Lower lobe of right lung (tissue), 2 donors: ENCODE data around the gene ZIC1. TPM values are rescaled to one million over a fixed set of nuclear protein-coding genes. Genes with fewer than 3 reads are reported as not detected.

Experiments
- ATAC-seq, 2 donors: fragments of 200-7000 bp; cut with Tn5 transposase; one replicate each; pipeline ENCODE4 v1.9.1; 2020 to 2022; ENCODE audit warnings: mild to moderate bottlenecking in 2 of 2, moderate library complexity in 2 of 2
- DNase-seq: peaks from one replicate; pipeline ENCODE4 v3.0.0-alpha.2; 2020
- H3K27ac ChIP-seq: fragments of 200-600 bp; one replicate; pipeline ENCODE4 v1.8.0; 2022
- H3K27me3 ChIP-seq: fragments of 200-600 bp; one replicate; pipeline ENCODE4 v1.8.0; 2022; ENCODE audit warnings: low read depth
- H3K36me3 ChIP-seq: fragments of 200-600 bp; one replicate; pipeline ENCODE4 v1.8.0; 2022; ENCODE audit warnings: mild to moderate bottlenecking
- H3K4me1 ChIP-seq: fragments of 200-600 bp; one replicate; pipeline ENCODE4 v1.8.0; 2022
- H3K4me3 ChIP-seq: fragments of 200-600 bp; one replicate; pipeline ENCODE4 v1.8.0; 2022; ENCODE audit warnings: mild to moderate bottlenecking
- H3K9me3 ChIP-seq: fragments of 200-600 bp; one replicate; pipeline ENCODE4 v1.8.0; 2022
- intact Hi-C: fragments of 100-400 bp; cut with DNase I; formaldehyde crosslinking; loops from one replicate; pipeline ENCODE4 v1.11.0; 2022
- total RNA-seq: library from RNA; stranded (reverse); fragmentation: NEBNext Ultra II Directional; extraction: Animal tissue kit (Norgen Biotek cat#: 25700); gene quantifications from one replicate; pipeline ENCODE4 v1.2.1, GENCODE V29; 2021
- TF ChIP-seq, protein P1 (sequence below): fragments of 200-600 bp; IDR thresholded peaks from one replicate; pipeline ENCODE4 v1.8.0; 2022; ENCODE audit warnings: antibody characterized with exemption, mild to moderate bottlenecking
- donor health status: DM: no; HTN: yes; CAD: no; lungs with severe emphysema.

Gene ZIC1
- total RNA-seq, 1 donor from 2014 or later, result not detected

DNA sequence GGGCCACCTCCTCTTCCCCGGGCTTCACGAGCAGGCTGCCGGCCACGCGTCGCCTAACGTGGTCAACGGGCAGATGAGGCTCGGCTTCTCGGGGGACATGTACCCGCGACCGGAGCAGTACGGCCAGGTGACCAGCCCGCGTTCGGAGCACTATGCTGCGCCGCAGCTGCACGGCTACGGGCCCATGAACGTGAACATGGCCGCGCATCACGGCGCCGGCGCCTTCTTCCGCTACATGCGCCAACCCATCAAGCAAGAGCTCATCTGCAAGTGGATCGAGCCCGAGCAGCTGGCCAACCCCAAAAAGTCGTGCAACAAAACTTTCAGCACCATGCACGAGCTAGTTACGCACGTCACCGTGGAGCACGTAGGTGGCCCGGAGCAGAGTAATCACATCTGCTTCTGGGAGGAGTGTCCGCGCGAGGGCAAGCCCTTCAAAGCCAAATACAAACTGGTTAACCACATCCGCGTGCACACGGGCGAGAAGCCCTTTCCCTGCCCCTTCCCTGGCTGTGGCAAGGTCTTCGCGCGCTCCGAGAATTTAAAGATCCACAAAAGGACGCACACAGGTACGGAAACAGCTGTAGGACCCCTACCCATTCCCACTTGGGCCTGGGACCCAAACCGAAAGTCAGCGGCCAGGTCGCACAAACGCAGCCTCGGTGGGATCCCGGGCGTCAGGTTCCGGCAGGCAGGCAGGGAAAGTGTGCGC lies 1.5 kb downstream of the ZIC1 start:
- Histone ChIP-seq H3K4me3 (peak overlapping the region; percentile 39), H3K27ac (no peak overlapping the region), H3K4me1 (peaks cover 33% of the 10 kb centered on the region), H3K9me3 (no peaks in the 10 kb centered on the region), H3K36me3 (no peaks in the 10 kb centered on the region), H3K27me3 (peaks cover 99% of the 10 kb centered on the region)
- intact Hi-C loops, result no loop called here
- ATAC-seq (no peak), DNase-seq (no peak)
- TF ChIP-seq, protein P1, sequence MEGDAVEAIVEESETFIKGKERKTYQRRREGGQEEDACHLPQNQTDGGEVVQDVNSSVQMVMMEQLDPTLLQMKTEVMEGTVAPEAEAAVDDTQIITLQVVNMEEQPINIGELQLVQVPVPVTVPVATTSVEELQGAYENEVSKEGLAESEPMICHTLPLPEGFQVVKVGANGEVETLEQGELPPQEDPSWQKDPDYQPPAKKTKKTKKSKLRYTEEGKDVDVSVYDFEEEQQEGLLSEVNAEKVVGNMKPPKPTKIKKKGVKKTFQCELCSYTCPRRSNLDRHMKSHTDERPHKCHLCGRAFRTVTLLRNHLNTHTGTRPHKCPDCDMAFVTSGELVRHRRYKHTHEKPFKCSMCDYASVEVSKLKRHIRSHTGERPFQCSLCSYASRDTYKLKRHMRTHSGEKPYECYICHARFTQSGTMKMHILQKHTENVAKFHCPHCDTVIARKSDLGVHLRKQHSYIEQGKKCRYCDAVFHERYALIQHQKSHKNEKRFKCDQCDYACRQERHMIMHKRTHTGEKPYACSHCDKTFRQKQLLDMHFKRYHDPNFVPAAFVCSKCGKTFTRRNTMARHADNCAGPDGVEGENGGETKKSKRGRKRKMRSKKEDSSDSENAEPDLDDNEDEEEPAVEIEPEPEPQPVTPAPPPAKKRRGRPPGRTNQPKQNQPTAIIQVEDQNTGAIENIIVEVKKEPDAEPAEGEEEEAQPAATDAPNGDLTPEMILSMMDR, result no peak

DNA sequence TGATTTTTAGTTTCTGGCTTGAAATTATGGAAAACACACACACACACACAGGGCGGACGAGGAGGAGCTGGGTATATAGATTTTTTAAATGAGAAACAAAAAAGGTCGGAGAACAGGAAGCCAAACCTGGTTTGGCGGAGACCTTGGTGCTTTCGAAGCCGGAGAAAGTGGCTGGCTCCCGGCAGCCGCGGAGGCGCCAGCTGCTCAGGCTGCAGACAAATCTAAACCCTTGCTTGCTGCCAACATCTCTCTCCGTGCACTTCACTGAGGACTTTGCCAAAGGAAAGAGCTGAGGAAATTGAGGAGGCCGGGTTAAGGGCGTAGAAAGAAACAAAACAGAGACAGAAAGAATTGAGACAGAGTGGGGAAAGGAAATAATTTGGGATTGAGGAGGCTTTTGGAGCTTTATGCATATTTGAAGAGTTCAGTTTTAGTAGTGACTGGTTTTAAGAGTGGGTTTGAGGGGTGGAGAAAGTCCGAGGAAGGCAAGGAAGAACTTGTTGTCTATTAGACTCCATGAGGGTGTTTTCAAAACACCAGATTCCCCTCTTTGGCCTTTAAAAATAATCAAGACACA lies 2.2 kb downstream of the ZIC1 start:
- H3K27me3 ChIP-seq, result peaks cover 99% of the 10 kb centered on the region
- H3K4me3 ChIP-seq, result peak overlapping the region; percentile 39
- no peak overlapping the region for H3K27ac ChIP-seq
- H3K36me3 ChIP-seq, result no peaks in the 10 kb centered on the region
- no peak for DNase-seq
- no peak for ATAC-seq
- no peaks in the 10 kb centered on the region for H3K9me3 ChIP-seq
- TF ChIP-seq, protein P1, result no peak
- H3K4me1 ChIP-seq, result peaks cover 33% of the 10 kb centered on the region
- intact Hi-C loops, result no loop called here

DNA sequence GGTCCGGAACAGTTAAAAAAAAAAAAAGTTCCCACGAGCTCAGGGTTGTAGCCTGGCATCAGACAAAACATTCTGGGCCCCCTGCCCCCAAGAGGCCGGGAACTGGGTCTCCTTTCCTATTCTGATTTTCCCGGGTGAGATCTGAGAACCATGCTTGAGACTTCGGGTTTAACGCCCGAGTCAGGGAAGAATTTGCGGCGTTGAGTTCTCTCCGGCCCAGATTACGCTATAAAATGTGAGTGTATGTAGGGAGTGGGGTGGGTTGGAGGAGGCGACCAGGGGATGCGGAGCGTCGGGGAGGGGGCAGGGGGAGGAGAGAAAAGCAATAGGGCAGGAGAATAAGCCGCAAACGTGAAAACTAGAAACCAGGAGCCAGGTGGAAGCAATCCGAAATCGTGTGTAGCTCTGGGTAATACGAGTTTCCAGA lies 2.7 kb downstream of the ZIC1 start:
- intact Hi-C loops, result no loop called here
- no peaks in the 10 kb centered on the region for H3K9me3 ChIP-seq

DNA sequence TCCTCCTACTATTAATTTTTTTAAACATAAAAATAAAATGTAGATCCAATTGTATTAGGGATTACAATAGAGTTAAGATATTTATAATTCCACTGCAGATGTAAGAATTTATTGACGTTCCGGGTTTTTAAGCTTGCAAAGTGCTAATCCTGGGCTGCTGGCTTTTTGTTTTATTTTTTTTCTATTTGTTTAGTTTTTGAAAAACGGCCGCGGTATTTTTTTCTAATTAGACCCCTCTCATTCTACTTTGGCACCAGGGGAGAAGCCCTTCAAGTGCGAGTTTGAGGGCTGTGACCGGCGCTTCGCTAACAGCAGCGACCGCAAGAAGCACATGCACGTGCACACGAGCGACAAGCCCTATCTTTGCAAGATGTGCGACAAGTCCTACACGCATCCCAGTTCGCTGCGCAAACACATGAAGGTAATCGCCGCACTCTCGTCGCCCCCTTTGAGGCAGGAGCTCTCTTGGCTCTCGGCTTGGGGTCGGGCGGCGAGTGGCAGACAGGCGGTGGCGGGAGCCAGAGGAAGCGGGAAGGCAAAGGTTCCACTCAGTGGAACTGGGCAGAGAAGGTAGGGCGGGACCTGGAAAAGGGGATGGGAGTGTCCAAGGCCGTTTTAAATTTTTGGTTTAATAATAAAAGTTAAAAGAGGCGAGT lies 3.2 kb downstream of the ZIC1 start:
- H3K4me3 ChIP-seq, result no peak overlapping the region
- H3K27me3 ChIP-seq, result peaks cover 98% of the 10 kb centered on the region
- intact Hi-C loops, result no loop called here
- TF ChIP-seq, protein P1, result no peak
- no peaks in the 10 kb centered on the region for H3K36me3 ChIP-seq
- peaks cover 30% of the 10 kb centered on the region for H3K4me1 ChIP-seq
- no peak overlapping the region for H3K27ac ChIP-seq
- ATAC-seq (no peak), DNase-seq (no peak)
- H3K9me3 ChIP-seq, result no peaks in the 10 kb centered on the region

More for the DNA sequence above, 2.7 kb downstream of the ZIC1 start:
- Histone ChIP-seq H3K36me3 (no peaks in the 10 kb centered on the region), H3K4me1 (peaks cover 33% of the 10 kb centered on the region), H3K27me3 (peaks cover 99% of the 10 kb centered on the region), H3K4me3 (no peak overlapping the region), H3K27ac (no peak overlapping the region)
- DNase-seq (no peak), ATAC-seq (no peak)
- TF ChIP-seq, protein P1, result no peak

DNA sequence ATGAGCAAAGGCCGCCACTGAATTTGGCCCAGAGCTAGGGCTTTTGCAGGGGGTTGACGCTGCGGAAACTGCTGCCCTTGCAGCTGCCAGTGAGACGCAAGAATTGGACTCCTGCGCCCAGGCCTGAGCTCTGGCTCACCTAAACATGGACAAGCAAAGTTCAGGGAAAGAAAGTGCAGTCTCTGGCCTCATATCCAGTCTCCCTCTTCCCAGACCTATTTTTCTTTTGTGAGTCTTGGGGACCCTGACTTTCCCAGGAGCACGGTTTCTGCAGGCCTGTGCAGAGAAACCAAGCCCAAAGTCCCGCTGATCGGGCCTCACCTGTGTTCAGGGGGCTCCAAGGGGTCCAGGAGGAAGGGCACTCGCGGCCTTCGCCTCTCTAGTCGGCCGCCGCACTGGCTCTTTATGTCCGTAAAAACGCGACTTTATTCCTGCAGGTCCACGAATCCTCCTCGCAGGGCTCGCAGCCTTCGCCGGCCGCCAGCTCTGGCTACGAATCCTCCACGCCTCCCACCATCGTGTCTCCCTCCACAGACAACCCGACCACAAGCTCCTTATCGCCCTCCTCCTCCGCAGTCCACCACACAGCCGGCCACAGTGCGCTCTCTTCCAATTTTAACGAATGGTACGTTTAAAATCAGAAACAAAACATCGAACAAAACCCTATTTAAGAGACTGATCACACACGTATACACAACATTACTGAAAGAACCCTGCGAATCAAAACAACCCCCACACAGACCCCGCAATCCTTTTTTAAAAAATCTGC lies 3.9 kb downstream of the ZIC1 start:
- ATAC-seq, result no peak
- H3K4me1 ChIP-seq, result peaks cover 29% of the 10 kb centered on the region
- H3K9me3 ChIP-seq, result no peaks in the 10 kb centered on the region

More for the DNA sequence above, 3.9 kb downstream of the ZIC1 start:
- Histone ChIP-seq H3K4me3 (peak overlapping the region; percentile 32), H3K27ac (no peak overlapping the region), H3K27me3 (peaks cover 98% of the 10 kb centered on the region), H3K36me3 (no peaks in the 10 kb centered on the region)
- intact Hi-C loops, result no loop called here
- no peak for DNase-seq
- TF ChIP-seq, protein P1, result no peak
